WTC11 (cell line): ENCODE results near the gene DONSON. TPM values are rescaled to one million over a fixed set of nuclear protein-coding genes. Genes with fewer than 3 reads are reported as not detected.

Source experiments
- ATAC-seq: fragments of 200-7000 bp; cut with Tn5 transposase; 2 replicates; pipeline ENCODE4 v1.10.0; 2021; ENCODE audit warnings: mild to moderate bottlenecking, moderate library complexity
- CTCF ChIA-PET: fragments of 300-600 bp; sonication (Branson Sonifier 250); formaldehyde crosslinking; loops from one replicate; lab custom pipeline; 2021; ENCODE audit warnings: antibody characterized with exemption; lab: Charles Lee
- POLR2A ChIA-PET: fragments of 350-600 bp; sonication (Branson Sonifier 250); formaldehyde crosslinking; loops from one replicate; lab custom pipeline; 2021; ENCODE audit warnings: antibody characterized with exemption; lab: Charles Lee
- DNase-seq: peaks from one replicate; pipeline ENCODE4 v3.0.0; 2021; ENCODE audit warnings: low spot score
- H3K27ac Mint-ChIP-seq: 2 replicates; pipeline ENCODE4 v1.8.0; 2021; ENCODE audit warnings: mixed read lengths
- H3K27me3 Mint-ChIP-seq: 2 replicates; pipeline ENCODE4 v1.8.0; 2021; ENCODE audit warnings: low read depth, mild to moderate bottlenecking, moderate library complexity, mixed read lengths
- H3K36me3 Mint-ChIP-seq: 2 replicates; pipeline ENCODE4 v1.8.0; 2021; ENCODE audit warnings: mixed read lengths
- H3K4me1 Mint-ChIP-seq: 2 replicates; pipeline ENCODE4 v1.8.0; 2022; ENCODE audit warnings: mixed read lengths
- H3K4me3 Mint-ChIP-seq: 2 replicates; pipeline ENCODE4 v1.8.0; 2021; ENCODE audit warnings: mild to moderate bottlenecking, moderate library complexity, mixed read lengths
- H3K9me3 Mint-ChIP-seq: 2 replicates; pipeline ENCODE4 v1.8.0; 2021; ENCODE audit warnings: mixed read lengths
- FOXJ3 ChIP-seq: sonication (generic); formaldehyde crosslinking; IDR thresholded peaks from 2 replicates; pipeline ENCODE4 v1.9.0; 2021; ENCODE audit warnings: missing genetic modification reagents, mild to moderate bottlenecking, borderline replicate concordance
- FOXK1 ChIP-seq: sonication (generic); formaldehyde crosslinking; IDR thresholded peaks from 2 replicates; pipeline ENCODE4 v1.8.0; 2022; ENCODE audit warnings: mild to moderate bottlenecking, moderate library complexity, missing genetic modification reagents
- GABPB1 ChIP-seq: sonication (generic); formaldehyde crosslinking; IDR thresholded peaks from 2 replicates; pipeline ENCODE4 v1.8.1; 2023; ENCODE audit warnings: mild to moderate bottlenecking, missing genetic modification reagents
- KAT7 ChIP-seq: sonication (generic); formaldehyde crosslinking; IDR thresholded peaks from 2 replicates; pipeline ENCODE4 v1.8.1; 2023; ENCODE audit warnings: missing genetic modification reagents, mild to moderate bottlenecking, borderline replicate concordance
- MXD4 ChIP-seq: fragments of 250-450 bp; sonication (Bioruptor Pico); IDR thresholded peaks from 2 replicates; pipeline ENCODE4 v1.8.0; 2021; ENCODE audit warnings: mild to moderate bottlenecking, moderate library complexity, borderline replicate concordance
- MYBL2 ChIP-seq: sonication (generic); formaldehyde crosslinking; IDR thresholded peaks from 2 replicates; pipeline ENCODE4 v1.8.1; 2023; ENCODE audit warnings: mild to moderate bottlenecking, moderate library complexity, missing genetic modification reagents
- NR2C2 ChIP-seq: sonication (generic); formaldehyde crosslinking; IDR thresholded peaks from 2 replicates; pipeline ENCODE4 v1.8.0; 2022; ENCODE audit warnings: mild to moderate bottlenecking, missing genetic modification reagents
- SMAD3 ChIP-seq: sonication (generic); formaldehyde crosslinking; IDR thresholded peaks from 2 replicates; pipeline ENCODE4 v1.8.0; 2022; ENCODE audit warnings: missing genetic modification reagents, mild to moderate bottlenecking, borderline replicate concordance
- SP1 ChIP-seq: sonication (generic); formaldehyde crosslinking; conservative IDR thresholded peaks from 2 replicates; pipeline ENCODE4 v1.8.1; 2022; ENCODE audit warnings: missing genetic modification reagents
- TEAD4 ChIP-seq: sonication (generic); formaldehyde crosslinking; IDR thresholded peaks from 2 replicates; pipeline ENCODE4 v1.8.0; 2022; ENCODE audit warnings: mild to moderate bottlenecking, missing genetic modification reagents
- ZNF232 ChIP-seq: sonication (generic); formaldehyde crosslinking; IDR thresholded peaks from 2 replicates; pipeline ENCODE4 v1.8.0; 2022; ENCODE audit warnings: mild to moderate bottlenecking, missing genetic modification reagents
- ZNF317 ChIP-seq: sonication (generic); formaldehyde crosslinking; IDR thresholded peaks from 2 replicates; pipeline ENCODE4 v1.8.1; 2023; ENCODE audit warnings: low read depth, mild to moderate bottlenecking, moderate library complexity, missing genetic modification reagents, borderline replicate concordance
- ZNF423 ChIP-seq: fragments of 250-450 bp; sonication (Bioruptor Pico); IDR thresholded peaks from 2 replicates; pipeline ENCODE4 v2.1.2; 2022; ENCODE audit warnings: mild to moderate bottlenecking, moderate library complexity
- total RNA-seq: library from RNA; stranded (reverse); gene quantifications from 3 replicates; pipeline ENCODE4 v1.2.3, GENCODE V29; 2021
- TF ChIP-seq, protein P1 (sequence below): fragments of 250-450 bp; sonication (Bioruptor Pico); IDR thresholded peaks from 2 replicates; pipeline ENCODE4 v1.9.0; 2021; ENCODE audit warnings: moderate library complexity, mild to moderate bottlenecking, inconsistent platforms, borderline replicate concordance
- TF ChIP-seq, protein P2 (sequence below): fragments of 250-450 bp; sonication (Bioruptor Pico); conservative IDR thresholded peaks from 2 replicates; pipeline ENCODE4 v1.9.0; 2021; ENCODE audit warnings: mild to moderate bottlenecking
- TF ChIP-seq, protein P3 (sequence below): sonication (generic); formaldehyde crosslinking; IDR thresholded peaks from 2 replicates; pipeline ENCODE4 v1.8.1; 2023; ENCODE audit warnings: mild to moderate bottlenecking, missing genetic modification reagents, moderate library complexity
- TF ChIP-seq, protein P4 (sequence below): fragments of 250-450 bp; sonication (Bioruptor Pico); IDR thresholded peaks from 2 replicates; pipeline ENCODE4 v1.9.0; 2021; ENCODE audit warnings: mild to moderate bottlenecking
- TF ChIP-seq, protein P5 (sequence below): sonication (generic); formaldehyde crosslinking; IDR thresholded peaks from 2 replicates; pipeline ENCODE4 v1.8.0; 2023; ENCODE audit warnings: missing genetic modification reagents
- TF ChIP-seq, protein P6 (sequence below): sonication (generic); formaldehyde crosslinking; IDR thresholded peaks from 2 replicates; pipeline ENCODE4 v1.8.0; 2022; ENCODE audit warnings: mild to moderate bottlenecking, missing genetic modification reagents
- TF ChIP-seq, protein P7 (sequence below): fragments of 200-600 bp; IDR thresholded peaks from 2 replicates; pipeline ENCODE4 v1.8.0; 2022; ENCODE audit warnings: antibody characterized with exemption
- TF ChIP-seq, protein P8 (sequence below): sonication (generic); formaldehyde crosslinking; conservative IDR thresholded peaks from 2 replicates; pipeline ENCODE4 v1.8.1; 2023; ENCODE audit warnings: mild to moderate bottlenecking, low read depth, missing genetic modification reagents, moderate library complexity

DONSON gene
- total RNA-seq, 1 experiment from 2014 or later, result 32.2 TPM

DNA sequence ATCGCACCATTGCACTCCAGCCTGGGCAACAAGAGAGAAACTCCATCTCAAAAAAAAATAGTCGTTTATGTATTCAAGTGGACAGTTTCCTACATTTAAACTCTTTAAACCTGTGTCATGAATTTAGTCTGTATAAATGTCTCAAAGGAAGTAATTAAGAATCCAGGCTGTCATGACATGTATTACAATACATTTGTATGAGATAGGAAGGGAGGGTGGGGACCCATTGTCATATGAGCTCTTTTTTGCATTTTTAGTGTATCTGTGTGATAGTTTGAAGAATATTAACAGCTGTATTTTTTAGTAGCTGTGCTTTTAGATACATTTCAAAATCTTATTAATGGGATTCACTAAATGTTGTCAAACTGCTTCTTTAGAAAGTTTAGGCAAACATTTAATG is 20.0 kb downstream of the DONSON start (continued):
- TF ChIP-seq, protein P1, sequence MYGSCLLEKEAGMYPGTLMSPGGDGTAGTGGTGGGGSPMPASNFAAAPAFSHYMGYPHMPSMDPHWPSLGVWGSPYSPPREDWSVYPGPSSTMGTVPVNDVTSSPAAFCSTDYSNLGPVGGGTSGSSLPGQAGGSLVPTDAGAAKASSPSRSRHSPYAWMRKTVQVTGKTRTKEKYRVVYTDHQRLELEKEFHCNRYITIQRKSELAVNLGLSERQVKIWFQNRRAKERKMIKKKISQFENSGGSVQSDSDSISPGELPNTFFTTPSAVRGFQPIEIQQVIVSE (CRISPR knock-in tag), result no peak
- no peak for TF ChIP-seq KAT7 (CRISPR knock-in tag)
- TF ChIP-seq ZNF317 (CRISPR knock-in tag), result no peak
- TF ChIP-seq NR2C2 (CRISPR knock-in tag), result no peak
- TF ChIP-seq, all 79 proteins: peak for 0

DNA sequence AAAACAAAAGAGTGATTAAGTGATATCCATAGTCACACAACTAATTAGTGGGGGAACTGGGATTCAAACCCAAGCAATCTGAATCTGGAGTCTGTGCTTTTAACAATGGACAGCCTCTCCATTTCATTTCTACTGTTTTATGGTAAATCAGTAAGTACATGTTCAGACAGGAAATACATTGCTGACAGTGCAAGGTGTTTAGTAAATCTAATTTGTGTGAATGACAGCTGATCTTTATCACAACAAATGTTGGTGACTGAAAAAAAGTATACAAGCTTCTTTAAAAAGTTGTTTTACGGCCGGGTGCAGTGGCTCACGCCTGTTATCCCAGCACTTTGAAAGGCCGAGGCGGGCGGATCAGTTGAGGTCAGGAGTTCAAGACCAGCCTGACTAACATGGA is 20.6 kb downstream of the DONSON start:
- TF ChIP-seq ZNF423, result no peak
- TF ChIP-seq GABPB1 (CRISPR knock-in tag), result no peak
- TF ChIP-seq, protein P2, sequence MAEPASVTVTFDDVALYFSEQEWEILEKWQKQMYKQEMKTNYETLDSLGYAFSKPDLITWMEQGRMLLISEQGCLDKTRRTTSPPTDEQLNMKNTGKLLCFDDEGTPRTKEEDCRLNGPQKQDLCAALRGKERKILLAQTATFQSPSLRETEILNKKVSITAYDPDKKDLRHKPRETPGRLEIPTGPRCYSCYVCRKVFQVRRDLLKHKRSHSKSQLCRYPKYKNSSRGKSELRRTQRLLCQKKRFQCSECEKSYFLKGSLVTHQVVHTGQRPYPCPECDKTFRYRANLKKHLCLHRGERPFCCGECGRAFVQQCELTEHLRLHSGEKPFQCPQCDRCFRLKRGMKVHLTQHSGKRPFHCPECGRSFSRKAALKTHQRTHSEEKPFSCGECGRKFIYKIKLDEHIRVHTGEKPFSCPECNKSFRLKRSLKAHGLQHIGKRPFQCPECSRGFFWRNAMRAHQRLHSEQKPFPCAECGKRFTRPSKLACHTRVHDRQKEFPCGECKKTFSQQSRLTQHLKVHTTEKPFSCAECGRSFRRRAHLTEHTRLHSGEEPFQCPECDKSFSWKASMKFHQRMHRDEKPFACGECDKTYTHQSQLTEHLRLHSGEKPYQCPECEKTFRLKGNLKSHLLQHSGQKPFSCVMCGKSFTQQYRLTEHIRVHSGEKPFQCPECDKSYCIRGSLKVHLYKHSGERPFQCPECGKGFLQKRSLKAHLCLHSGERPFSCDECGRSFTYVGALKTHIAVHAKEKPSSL, result no peak
- TF ChIP-seq ZNF232, result no peak
- TF ChIP-seq TEAD4, result no peak
- no peak for TF ChIP-seq KAT7 (CRISPR knock-in tag)
- TF ChIP-seq, protein P3, sequence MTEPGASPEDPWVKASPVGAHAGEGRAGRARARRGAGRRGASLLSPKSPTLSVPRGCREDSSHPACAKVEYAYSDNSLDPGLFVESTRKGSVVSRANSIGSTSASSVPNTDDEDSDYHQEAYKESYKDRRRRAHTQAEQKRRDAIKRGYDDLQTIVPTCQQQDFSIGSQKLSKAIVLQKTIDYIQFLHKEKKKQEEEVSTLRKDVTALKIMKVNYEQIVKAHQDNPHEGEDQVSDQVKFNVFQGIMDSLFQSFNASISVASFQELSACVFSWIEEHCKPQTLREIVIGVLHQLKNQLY (CRISPR knock-in tag), result no peak
- no peak for TF ChIP-seq SP1 (CRISPR knock-in tag)
- TF ChIP-seq, protein P4, sequence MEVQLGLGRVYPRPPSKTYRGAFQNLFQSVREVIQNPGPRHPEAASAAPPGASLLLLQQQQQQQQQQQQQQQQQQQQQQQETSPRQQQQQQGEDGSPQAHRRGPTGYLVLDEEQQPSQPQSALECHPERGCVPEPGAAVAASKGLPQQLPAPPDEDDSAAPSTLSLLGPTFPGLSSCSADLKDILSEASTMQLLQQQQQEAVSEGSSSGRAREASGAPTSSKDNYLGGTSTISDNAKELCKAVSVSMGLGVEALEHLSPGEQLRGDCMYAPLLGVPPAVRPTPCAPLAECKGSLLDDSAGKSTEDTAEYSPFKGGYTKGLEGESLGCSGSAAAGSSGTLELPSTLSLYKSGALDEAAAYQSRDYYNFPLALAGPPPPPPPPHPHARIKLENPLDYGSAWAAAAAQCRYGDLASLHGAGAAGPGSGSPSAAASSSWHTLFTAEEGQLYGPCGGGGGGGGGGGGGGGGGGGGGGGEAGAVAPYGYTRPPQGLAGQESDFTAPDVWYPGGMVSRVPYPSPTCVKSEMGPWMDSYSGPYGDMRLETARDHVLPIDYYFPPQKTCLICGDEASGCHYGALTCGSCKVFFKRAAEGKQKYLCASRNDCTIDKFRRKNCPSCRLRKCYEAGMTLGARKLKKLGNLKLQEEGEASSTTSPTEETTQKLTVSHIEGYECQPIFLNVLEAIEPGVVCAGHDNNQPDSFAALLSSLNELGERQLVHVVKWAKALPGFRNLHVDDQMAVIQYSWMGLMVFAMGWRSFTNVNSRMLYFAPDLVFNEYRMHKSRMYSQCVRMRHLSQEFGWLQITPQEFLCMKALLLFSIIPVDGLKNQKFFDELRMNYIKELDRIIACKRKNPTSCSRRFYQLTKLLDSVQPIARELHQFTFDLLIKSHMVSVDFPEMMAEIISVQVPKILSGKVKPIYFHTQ (CRISPR knock-in tag), result no peak
- no peak for TF ChIP-seq ZNF317 (CRISPR knock-in tag)
- TF ChIP-seq NR2C2 (CRISPR knock-in tag), result no peak
- no peak for TF ChIP-seq FOXJ3 (CRISPR knock-in tag)
- no peak for TF ChIP-seq MXD4 (CRISPR knock-in tag)
- TF ChIP-seq, protein P5, sequence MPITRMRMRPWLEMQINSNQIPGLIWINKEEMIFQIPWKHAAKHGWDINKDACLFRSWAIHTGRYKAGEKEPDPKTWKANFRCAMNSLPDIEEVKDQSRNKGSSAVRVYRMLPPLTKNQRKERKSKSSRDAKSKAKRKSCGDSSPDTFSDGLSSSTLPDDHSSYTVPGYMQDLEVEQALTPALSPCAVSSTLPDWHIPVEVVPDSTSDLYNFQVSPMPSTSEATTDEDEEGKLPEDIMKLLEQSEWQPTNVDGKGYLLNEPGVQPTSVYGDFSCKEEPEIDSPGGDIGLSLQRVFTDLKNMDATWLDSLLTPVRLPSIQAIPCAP (CRISPR knock-in tag), result no peak
- TF ChIP-seq, protein P6, sequence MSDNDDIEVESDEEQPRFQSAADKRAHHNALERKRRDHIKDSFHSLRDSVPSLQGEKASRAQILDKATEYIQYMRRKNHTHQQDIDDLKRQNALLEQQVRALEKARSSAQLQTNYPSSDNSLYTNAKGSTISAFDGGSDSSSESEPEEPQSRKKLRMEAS (CRISPR knock-in tag), result no peak
- TF ChIP-seq, protein P7, sequence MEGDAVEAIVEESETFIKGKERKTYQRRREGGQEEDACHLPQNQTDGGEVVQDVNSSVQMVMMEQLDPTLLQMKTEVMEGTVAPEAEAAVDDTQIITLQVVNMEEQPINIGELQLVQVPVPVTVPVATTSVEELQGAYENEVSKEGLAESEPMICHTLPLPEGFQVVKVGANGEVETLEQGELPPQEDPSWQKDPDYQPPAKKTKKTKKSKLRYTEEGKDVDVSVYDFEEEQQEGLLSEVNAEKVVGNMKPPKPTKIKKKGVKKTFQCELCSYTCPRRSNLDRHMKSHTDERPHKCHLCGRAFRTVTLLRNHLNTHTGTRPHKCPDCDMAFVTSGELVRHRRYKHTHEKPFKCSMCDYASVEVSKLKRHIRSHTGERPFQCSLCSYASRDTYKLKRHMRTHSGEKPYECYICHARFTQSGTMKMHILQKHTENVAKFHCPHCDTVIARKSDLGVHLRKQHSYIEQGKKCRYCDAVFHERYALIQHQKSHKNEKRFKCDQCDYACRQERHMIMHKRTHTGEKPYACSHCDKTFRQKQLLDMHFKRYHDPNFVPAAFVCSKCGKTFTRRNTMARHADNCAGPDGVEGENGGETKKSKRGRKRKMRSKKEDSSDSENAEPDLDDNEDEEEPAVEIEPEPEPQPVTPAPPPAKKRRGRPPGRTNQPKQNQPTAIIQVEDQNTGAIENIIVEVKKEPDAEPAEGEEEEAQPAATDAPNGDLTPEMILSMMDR, result no peak
- no peak for TF ChIP-seq SMAD3
- TF ChIP-seq, protein P8, sequence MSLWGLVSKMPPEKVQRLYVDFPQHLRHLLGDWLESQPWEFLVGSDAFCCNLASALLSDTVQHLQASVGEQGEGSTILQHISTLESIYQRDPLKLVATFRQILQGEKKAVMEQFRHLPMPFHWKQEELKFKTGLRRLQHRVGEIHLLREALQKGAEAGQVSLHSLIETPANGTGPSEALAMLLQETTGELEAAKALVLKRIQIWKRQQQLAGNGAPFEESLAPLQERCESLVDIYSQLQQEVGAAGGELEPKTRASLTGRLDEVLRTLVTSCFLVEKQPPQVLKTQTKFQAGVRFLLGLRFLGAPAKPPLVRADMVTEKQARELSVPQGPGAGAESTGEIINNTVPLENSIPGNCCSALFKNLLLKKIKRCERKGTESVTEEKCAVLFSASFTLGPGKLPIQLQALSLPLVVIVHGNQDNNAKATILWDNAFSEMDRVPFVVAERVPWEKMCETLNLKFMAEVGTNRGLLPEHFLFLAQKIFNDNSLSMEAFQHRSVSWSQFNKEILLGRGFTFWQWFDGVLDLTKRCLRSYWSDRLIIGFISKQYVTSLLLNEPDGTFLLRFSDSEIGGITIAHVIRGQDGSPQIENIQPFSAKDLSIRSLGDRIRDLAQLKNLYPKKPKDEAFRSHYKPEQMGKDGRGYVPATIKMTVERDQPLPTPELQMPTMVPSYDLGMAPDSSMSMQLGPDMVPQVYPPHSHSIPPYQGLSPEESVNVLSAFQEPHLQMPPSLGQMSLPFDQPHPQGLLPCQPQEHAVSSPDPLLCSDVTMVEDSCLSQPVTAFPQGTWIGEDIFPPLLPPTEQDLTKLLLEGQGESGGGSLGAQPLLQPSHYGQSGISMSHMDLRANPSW (CRISPR knock-in tag), result no peak
- TF ChIP-seq FOXK1 (CRISPR knock-in tag), result no peak
- TF ChIP-seq MYBL2 (CRISPR knock-in tag), result no peak
- Mint-ChIP-seq H3K27me3 (no peaks in the 10 kb centered on the region), H3K27ac (no peak overlapping the region), H3K9me3 (no peaks in the 10 kb centered on the region), H3K36me3 (peaks cover 47% of the 10 kb centered on the region), H3K4me3 (no peak overlapping the region), H3K4me1 (no peaks in the 10 kb centered on the region)
- DNase-seq (no peak), ATAC-seq (no peak)
- ChIA-PET POLR2A (no interaction called here), CTCF (no interaction called here)
